NCI-H226 (cell line): ENCODE results near the gene LRRC8E.
"Not testable (repeated sequence)": the region's sequence is repeated elsewhere in the genome, so short reads cannot be mapped to it uniquely, and the experiment has no call there.

Experiments
- DNase-seq: peaks from one replicate; pipeline ENCODE4 v3.0.0-alpha.2; 2015

Gene LRRC8E

GRCh38 chr19:7888826-7889217, 512 bp downstream of the LRRC8E start:
- DNase-seq = no peak

GRCh38 chr19:7893362-7894101, 5.2 kb downstream of the LRRC8E start:
- DNase-seq = not testable (repeated sequence)

GRCh38 chr19:7894612-7895309, 6.5 kb downstream of the LRRC8E start:
- DNase-seq = no peak

GRCh38 chr19:7895565-7895964, 7.3 kb downstream of the LRRC8E start:
- DNase-seq = no peak

- no peak for DNase-seq
These were observed 9.0 kb downstream of the LRRC8E start for GRCh38 chr19:7897292-7897691.

- DNase-seq = no peak
These were observed 10.7 kb downstream of the LRRC8E start for GRCh38 chr19:7898967-7899366.

- DNase-seq = no peak
These were observed 11.6 kb downstream of the LRRC8E start for GRCh38 chr19:7899751-7900378.

- no peak for DNase-seq
These were observed 12.1 kb downstream of the LRRC8E start for GRCh38 chr19:7900401-7900870.

- no peak for DNase-seq
These were observed 12.6 kb downstream of the LRRC8E start for GRCh38 chr19:7900931-7901330.

- no peak for DNase-seq
These were observed 13.0 kb downstream of the LRRC8E start for GRCh38 chr19:7901337-7901736.

GRCh38 chr19:7902796-7903243, 14.5 kb downstream of the LRRC8E start:
- no peak for DNase-seq

- peak; percentile 94 for DNase-seq
These were observed 15.1 kb downstream of the LRRC8E start, which contains the start of gene MAP2K7 for GRCh38 chr19:7903244-7904073. Gene MAP2K7, plus strand, starts transcription at chr19:7903877. Its CDS starts 68 bp downstream, at chr19:7903945.

GRCh38 chr19:7904074-7905020, 16.0 kb downstream of the LRRC8E start:
- DNase-seq = no peak

- no peak for DNase-seq
These were observed 17.0 kb downstream of the LRRC8E start for GRCh38 chr19:7905268-7905667.

- DNase-seq = no peak
These were observed 17.5 kb downstream of the LRRC8E start for GRCh38 chr19:7905859-7906258.

- no peak for DNase-seq
These were observed 18.8 kb downstream of the LRRC8E start for GRCh38 chr19:7907122-7907521.

GRCh38 chr19:7907544-7907943, 19.2 kb downstream of the LRRC8E start:
- no peak for DNase-seq

GRCh38 chr19:7908078-7908699, 19.9 kb downstream of the LRRC8E start:
- no peak for DNase-seq

GRCh38 chr19:7908742-7909461, 20.6 kb downstream of the LRRC8E start:
- no peak for DNase-seq

GRCh38 chr19:7909471-7910067, 21.3 kb downstream of the LRRC8E start:
- DNase-seq = no peak
